ENCODE results near the gene HDAC9.

Gene HDAC9

GRCh38 chr7:18820981-18821380 is 325.4 kb downstream of the HDAC9 start:
- no peak overlapping the region for H2BK12ac ChIP-seq (ENCODE audit: low read length in 2 of 2)
- H3K4ac ChIP-seq (ENCODE audit: low read depth in 1 of 2, low read length in 2 of 2), result no peak overlapping the region
- H3K9me3 ChIP-seq (ENCODE audit: control insufficient read depth, low read length), result no peaks in the 10 kb centered on the region
- no peaks in the 10 kb centered on the region for H3K36me3 ChIP-seq (ENCODE audit: control insufficient read depth in 1 of 2, insufficient read depth in 2 of 2, low read depth in 1 of 2, low read length in 2 of 2)
- no peaks in the 10 kb centered on the region for H3K4me1 ChIP-seq (ENCODE audit: control insufficient read depth, insufficient read depth, low read depth, low read length)
- DNase-seq, result no peak
- H3K14ac ChIP-seq (ENCODE audit: low read length in 2 of 2), result no peak overlapping the region
- H4K91ac ChIP-seq (ENCODE audit: low read length), result no peak overlapping the region
- no peaks in the 10 kb centered on the region for H3K27me3 ChIP-seq (ENCODE audit: control insufficient read depth in 1 of 2, insufficient read depth in 1 of 2, low read length in 2 of 2)
- no peak overlapping the region for H3K27ac ChIP-seq (ENCODE audit: low read length, poor library complexity, severe bottlenecking)
- no peaks in the 10 kb centered on the region for H3K79me1 ChIP-seq (replicated peaks; ENCODE audit: low read length, poor library complexity, severe bottlenecking)
- H3K18ac ChIP-seq (ENCODE audit: low read depth in 1 of 2, low read length in 2 of 2), result no peak overlapping the region
- H3K4me3 ChIP-seq (ENCODE audit: insufficient read depth in 1 of 2, low read depth in 1 of 2, low read length in 2 of 2), result no peak overlapping the region
- WGBS, result 90% methylated on average over 2 of the region's 3 CpGs
- H2BK5ac ChIP-seq (ENCODE audit: low read depth, low read length, poor library complexity, severe bottlenecking), result no peak overlapping the region
- no peak overlapping the region for H4K8ac ChIP-seq (ENCODE audit: low read length)
- H3K4me2 ChIP-seq (ENCODE audit: low read length, poor library complexity, severe bottlenecking), result no peak overlapping the region
- H2BK15ac ChIP-seq (ENCODE audit: low read depth, poor library complexity, severe bottlenecking), result no peak overlapping the region
- H2AFZ ChIP-seq (ENCODE audit: low read depth, low read length), result no peak overlapping the region
- H3K23ac ChIP-seq (ENCODE audit: low read length in 2 of 2), result no peak overlapping the region
- H3K9ac ChIP-seq (ENCODE audit: low read length), result no peak overlapping the region
- no peak overlapping the region for H2AK5ac ChIP-seq (ENCODE audit: low read length, severe bottlenecking)
- H2BK120ac ChIP-seq (ENCODE audit: low read depth, low read length), result no peak overlapping the region

DNA sequence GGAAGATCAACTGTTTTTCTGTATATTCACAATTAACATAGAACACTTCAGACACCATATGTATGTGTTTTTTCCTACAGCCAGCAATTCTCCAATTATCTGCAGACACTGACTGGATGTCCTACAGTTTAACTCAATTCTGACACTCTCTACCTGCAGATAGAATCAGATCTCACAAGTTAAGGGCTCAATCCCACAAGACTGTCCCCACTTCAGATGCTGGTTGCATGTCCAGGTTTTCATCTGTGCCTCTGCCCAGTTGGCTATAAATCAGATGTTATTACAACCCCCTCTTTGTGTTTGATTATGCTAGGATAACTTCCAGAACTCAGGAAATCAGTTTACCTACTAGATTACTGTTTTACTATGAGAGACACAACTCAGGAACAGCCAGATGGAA is 326.0 kb downstream of the HDAC9 start:
- H3K4me3 ChIP-seq (ENCODE audit: insufficient read depth in 1 of 2, low read depth in 1 of 2, low read length in 2 of 2), result no peak overlapping the region
- H4K91ac ChIP-seq (ENCODE audit: low read length), result no peak overlapping the region
- H3K4me2 ChIP-seq (ENCODE audit: low read length, poor library complexity, severe bottlenecking), result no peak overlapping the region
- no peak overlapping the region for H2BK120ac ChIP-seq (ENCODE audit: low read depth, low read length)
- no peak for DNase-seq
- no peaks in the 10 kb centered on the region for H3K36me3 ChIP-seq (ENCODE audit: control insufficient read depth in 1 of 2, insufficient read depth in 2 of 2, low read depth in 1 of 2, low read length in 2 of 2)
- no peak overlapping the region for H3K9ac ChIP-seq (ENCODE audit: low read length)
- no peak overlapping the region for H3K4ac ChIP-seq (ENCODE audit: low read depth in 1 of 2, low read length in 2 of 2)
- H3K14ac ChIP-seq (ENCODE audit: low read length in 2 of 2), result no peak overlapping the region
- no peaks in the 10 kb centered on the region for H3K79me1 ChIP-seq (replicated peaks; ENCODE audit: low read length, poor library complexity, severe bottlenecking)
- H3K23ac ChIP-seq (ENCODE audit: low read length in 2 of 2), result no peak overlapping the region
- no peak overlapping the region for H3K27ac ChIP-seq (ENCODE audit: low read length, poor library complexity, severe bottlenecking)
- no peak overlapping the region for H2AK5ac ChIP-seq (ENCODE audit: low read length, severe bottlenecking)
- H2BK12ac ChIP-seq (ENCODE audit: low read length in 2 of 2), result no peak overlapping the region
- H3K18ac ChIP-seq (ENCODE audit: low read depth in 1 of 2, low read length in 2 of 2), result no peak overlapping the region
- H3K4me1 ChIP-seq (ENCODE audit: control insufficient read depth, insufficient read depth, low read depth, low read length), result no peaks in the 10 kb centered on the region
- H3K9me3 ChIP-seq (ENCODE audit: control insufficient read depth, low read length), result no peaks in the 10 kb centered on the region
- no peak overlapping the region for H2BK5ac ChIP-seq (ENCODE audit: low read depth, low read length, poor library complexity, severe bottlenecking)
- H4K8ac ChIP-seq (ENCODE audit: low read length), result no peak overlapping the region
- H2AFZ ChIP-seq (ENCODE audit: low read depth, low read length), result no peak overlapping the region
- H2BK15ac ChIP-seq (ENCODE audit: low read depth, poor library complexity, severe bottlenecking), result no peak overlapping the region
- no peaks in the 10 kb centered on the region for H3K27me3 ChIP-seq (ENCODE audit: control insufficient read depth in 1 of 2, insufficient read depth in 1 of 2, low read length in 2 of 2)

DNA sequence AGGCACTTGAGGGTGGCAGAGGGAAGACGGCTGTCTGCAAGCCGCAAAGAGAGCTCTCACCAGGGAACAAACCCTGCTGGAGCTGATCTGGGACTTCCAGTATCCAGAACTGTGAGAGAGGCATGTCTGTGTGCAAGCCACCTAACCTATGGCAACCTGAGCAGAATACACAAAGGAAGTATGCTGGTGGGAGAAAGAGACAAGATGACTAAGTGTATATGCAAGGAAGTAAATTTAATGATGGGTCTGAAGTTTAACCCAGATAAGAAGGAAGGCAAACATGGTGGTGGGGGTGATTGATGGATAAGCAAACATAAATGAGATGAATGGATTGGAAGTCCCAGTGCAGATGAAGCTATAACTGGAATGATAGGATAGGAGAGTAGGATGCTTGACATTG is 328.6 kb downstream of the HDAC9 start:
- WGBS, result 95% methylated on average over 2 of the region's 2 CpGs
- Histone ChIP-seq H3K9me3 (ENCODE audit: control insufficient read depth, low read length) (no peaks in the 10 kb centered on the region), H4K8ac (ENCODE audit: low read length) (no peak overlapping the region), H3K27ac (ENCODE audit: low read length, poor library complexity, severe bottlenecking) (no peak overlapping the region), H3K9ac (ENCODE audit: low read length) (no peak overlapping the region), H2AK5ac (ENCODE audit: low read length, severe bottlenecking) (no peak overlapping the region), H2BK15ac (ENCODE audit: low read depth, poor library complexity, severe bottlenecking) (no peak overlapping the region), H2BK12ac (ENCODE audit: low read length in 2 of 2) (no peak overlapping the region), H3K4me2 (ENCODE audit: low read length, poor library complexity, severe bottlenecking) (no peak overlapping the region), H2AFZ (ENCODE audit: low read depth, low read length) (no peak overlapping the region), H3K4me3 (ENCODE audit: insufficient read depth in 1 of 2, low read depth in 1 of 2, low read length in 2 of 2) (no peak overlapping the region), H4K91ac (ENCODE audit: low read length) (no peak overlapping the region), H3K79me1 (replicated peaks; ENCODE audit: low read length, poor library complexity, severe bottlenecking) (no peaks in the 10 kb centered on the region), H2BK5ac (ENCODE audit: low read depth, low read length, poor library complexity, severe bottlenecking) (no peak overlapping the region), H3K4me1 (ENCODE audit: control insufficient read depth, insufficient read depth, low read depth, low read length) (no peaks in the 10 kb centered on the region), H3K18ac (ENCODE audit: low read depth in 1 of 2, low read length in 2 of 2) (no peak overlapping the region), H3K27me3 (ENCODE audit: control insufficient read depth in 1 of 2, insufficient read depth in 1 of 2, low read length in 2 of 2) (no peaks in the 10 kb centered on the region), H3K23ac (ENCODE audit: low read length in 2 of 2) (no peak overlapping the region), H3K14ac (ENCODE audit: low read length in 2 of 2) (no peak overlapping the region), H3K36me3 (ENCODE audit: control insufficient read depth in 1 of 2, insufficient read depth in 2 of 2, low read depth in 1 of 2, low read length in 2 of 2) (no peaks in the 10 kb centered on the region), H2BK120ac (ENCODE audit: low read depth, low read length) (no peak overlapping the region), H3K4ac (ENCODE audit: low read depth in 1 of 2, low read length in 2 of 2) (no peak overlapping the region)
- DNase-seq, result no peak

DNA sequence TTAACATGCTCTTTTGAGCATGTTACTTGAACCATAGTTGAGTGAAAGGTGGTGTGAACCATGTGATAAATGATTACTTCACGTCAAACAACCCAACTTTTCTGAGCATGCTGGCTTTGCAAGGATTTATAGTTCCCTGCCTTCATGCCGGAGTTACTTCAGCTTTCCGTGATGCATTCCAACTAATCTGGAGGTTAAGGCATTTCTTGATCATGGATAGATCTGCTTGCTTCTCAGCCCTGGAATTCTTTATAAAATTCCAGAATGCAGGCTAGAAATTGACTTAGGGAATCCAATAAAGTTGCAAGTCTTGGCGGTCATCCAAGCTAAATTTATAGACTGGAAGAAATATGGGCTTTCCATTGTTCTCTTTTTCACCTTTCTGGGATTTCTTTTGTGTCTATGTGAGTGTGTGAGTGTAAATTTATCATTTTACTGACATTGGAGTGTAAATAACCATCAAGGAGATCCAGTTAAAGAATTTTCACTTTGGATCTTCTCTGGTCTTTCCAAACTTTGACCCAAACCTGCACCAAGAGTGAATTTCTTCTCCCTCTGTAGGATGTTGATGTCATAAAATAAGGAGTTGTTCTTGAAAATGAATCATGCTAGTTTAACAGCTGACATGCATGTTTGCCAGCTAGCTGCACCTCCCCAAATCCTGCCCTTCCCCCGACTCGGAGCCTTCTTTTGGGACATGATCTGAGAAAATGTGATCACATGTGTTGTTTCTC is 332.9 kb downstream of the HDAC9 start:
- peak overlapping the region in 1 of 2 experiments; percentile 66 for H3K4me3 ChIP-seq (ENCODE audit: insufficient read depth in 1 of 2, low read depth in 1 of 2, low read length in 2 of 2)
- H3K36me3 ChIP-seq (ENCODE audit: control insufficient read depth in 1 of 2, insufficient read depth in 2 of 2, low read depth in 1 of 2, low read length in 2 of 2), result no peaks in the 10 kb centered on the region
- no peak overlapping the region for H2BK120ac ChIP-seq (ENCODE audit: low read depth, low read length)
- H2AFZ ChIP-seq (ENCODE audit: low read depth, low read length), result no peak overlapping the region
- no peak overlapping the region for H3K23ac ChIP-seq (ENCODE audit: low read length in 2 of 2)
- 96% methylated on average over 6 of the region's 6 CpGs for WGBS
- H3K79me1 ChIP-seq (replicated peaks; ENCODE audit: low read length, poor library complexity, severe bottlenecking), result no peaks in the 10 kb centered on the region
- no peak overlapping the region for H2BK5ac ChIP-seq (ENCODE audit: low read depth, low read length, poor library complexity, severe bottlenecking)
- no peak overlapping the region for H4K8ac ChIP-seq (ENCODE audit: low read length)
- DNase-seq, result no peak
- H2AK5ac ChIP-seq (ENCODE audit: low read length, severe bottlenecking), result no peak overlapping the region
- no peaks in the 10 kb centered on the region for H3K4me1 ChIP-seq (ENCODE audit: control insufficient read depth, insufficient read depth, low read depth, low read length)
- H4K91ac ChIP-seq (ENCODE audit: low read length), result no peak overlapping the region
- no peak overlapping the region for H2BK15ac ChIP-seq (ENCODE audit: low read depth, poor library complexity, severe bottlenecking)
- no peak overlapping the region for H3K18ac ChIP-seq (ENCODE audit: low read depth in 1 of 2, low read length in 2 of 2)
- no peak overlapping the region for H3K14ac ChIP-seq (ENCODE audit: low read length in 2 of 2)
- H2BK12ac ChIP-seq (ENCODE audit: low read length in 2 of 2), result no peak overlapping the region
- H3K4ac ChIP-seq (ENCODE audit: low read depth in 1 of 2, low read length in 2 of 2), result no peak overlapping the region
- H3K9ac ChIP-seq (ENCODE audit: low read length), result peak overlapping the region; percentile 84
- no peaks in the 10 kb centered on the region for H3K27me3 ChIP-seq (ENCODE audit: control insufficient read depth in 1 of 2, insufficient read depth in 1 of 2, low read length in 2 of 2)
- H3K9me3 ChIP-seq (ENCODE audit: control insufficient read depth, low read length), result no peaks in the 10 kb centered on the region
- H3K4me2 ChIP-seq (ENCODE audit: low read length, poor library complexity, severe bottlenecking), result no peak overlapping the region
- no peak overlapping the region for H3K27ac ChIP-seq (ENCODE audit: low read length, poor library complexity, severe bottlenecking)
